OCI-LY7 (cell line): ENCODE measurements around the gene TBX2. TPM values are rescaled to one million over a fixed set of nuclear protein-coding genes. Genes with fewer than 3 reads are reported as not detected.

Experiments
- BruUV-seq: library from RNA; stranded (reverse); fragments of 400-500 nt; replicated peaks from 2 replicates; lab custom pipeline; 2021; lab: Mats Ljungman, UMichigan
- CTCF ChIA-PET: fragments of 300-600 bp; sonication (Branson Sonifier 250); formaldehyde crosslinking; loops from one replicate; lab custom pipeline; 2022; ENCODE audit warnings: antibody characterized with exemption; ENCODE audit not compliant: unreplicated experiment; lab: Charles Lee
- POLR2A ChIA-PET: fragments of 300-600 bp; sonication (Branson Sonifier 250); formaldehyde crosslinking; loops from one replicate; lab custom pipeline; 2022; ENCODE audit warnings: antibody characterized with exemption; lab: Charles Lee
- DNase-seq: peaks from one replicate; pipeline ENCODE4 v3.0.0-alpha.2; 2015; ENCODE audit warnings: low spot score
- H2AFZ ChIP-seq: fragments of 200-600 bp; sonication (generic), shearing (Covaris generic); 2 replicates; pipeline ENCODE4 v1.6.1; 2014; ENCODE audit warnings: mild to moderate bottlenecking, antibody characterized with exemption, low read length, moderate library complexity
- H3K27ac ChIP-seq: fragments of 200-600 bp; sonication (generic); 2 replicates; pipeline ENCODE4 v1.5.1; 2014; ENCODE audit warnings: mixed run types, low read depth, mild to moderate bottlenecking, moderate library complexity, low read length, inconsistent platforms; ENCODE audit not compliant: poor library complexity, severe bottlenecking
- H3K36me3 ChIP-seq: fragments of 200-600 bp; sonication (generic); 2 replicates; pipeline ENCODE4 v1.6.1; 2014; ENCODE audit warnings: mild to moderate bottlenecking, antibody characterized with exemption, low read length, moderate library complexity, mixed read lengths; ENCODE audit not compliant: insufficient read depth
- H3K4me1 ChIP-seq: fragments of 200-600 bp; sonication (generic); 2 replicates; pipeline ENCODE4 v1.5.1; 2014; ENCODE audit warnings: mild to moderate bottlenecking, low read length; ENCODE audit not compliant: insufficient read depth, poor library complexity, severe bottlenecking
- H3K4me2 ChIP-seq: fragments of 200-600 bp; sonication (generic); 2 replicates; pipeline ENCODE4 v1.6.1; 2014; ENCODE audit warnings: mild to moderate bottlenecking, low read length
- H3K4me3 ChIP-seq: fragments of 200-600 bp; sonication (generic); 2 replicates; pipeline ENCODE4 v1.5.1; 2014; ENCODE audit warnings: mild to moderate bottlenecking, low read depth, low read length; ENCODE audit not compliant: poor library complexity, severe bottlenecking
- H3K79me2 ChIP-seq: fragments of 200-600 bp; sonication (generic); 2 replicates; pipeline ENCODE4 v1.6.1; 2016; ENCODE audit warnings: low read depth, mild to moderate bottlenecking, low read length, moderate library complexity, mixed read lengths; ENCODE audit not compliant: insufficient read depth
- H3K9me2 ChIP-seq: fragments of 200-600 bp; sonication (generic); 2 replicates; pipeline ENCODE4 v1.6.1; 2016; ENCODE audit warnings: mild to moderate bottlenecking, low read length, mixed read lengths; ENCODE audit not compliant: insufficient read depth
- H3K9me3 ChIP-seq: fragments of 200-600 bp; sonication (generic); 2 replicates; pipeline ENCODE4 v1.6.1; 2014; ENCODE audit warnings: mild to moderate bottlenecking, mixed run types, low read length, mixed read lengths
- H4K20me1 ChIP-seq: fragments of 200-600 bp; sonication (generic); 2 replicates; pipeline ENCODE4 v1.6.1; 2014; ENCODE audit warnings: mild to moderate bottlenecking, antibody characterized with exemption, low read length, moderate library complexity, mixed read lengths; ENCODE audit not compliant: insufficient read depth
- CTCF ChIP-seq: fragments of 200-600 bp; sonication (generic); conservative IDR thresholded peaks from 2 replicates; pipeline ENCODE4 v1.5.1; 2014; ENCODE audit warnings: mild to moderate bottlenecking, antibody characterized with exemption, low read length, moderate library complexity, mixed read lengths
- EZH2phosphoT487 ChIP-seq: fragments of 200-600 bp; sonication (generic); IDR thresholded peaks from 2 replicates; pipeline ENCODE4 v1.6.1; 2018; ENCODE audit warnings: low read depth, borderline replicate concordance, mild to moderate bottlenecking, mixed run types, antibody characterized with exemption, low read length, moderate library complexity, mixed read lengths
- intact Hi-C: fragments of 100-400 bp; cut with micrococcal nuclease; formaldehyde crosslinking; loops from one replicate; pipeline ENCODE4 v1.10.0; 2022; ENCODE audit not compliant: unreplicated experiment
- total RNA-seq, 2 experiments: library from RNA; depleted of rRNA in 1 of 2; stranded (reverse); fragments of >200 nt in 1 of 2; shearing (Covaris generic) in 1 of 2; gene quantifications; 2 replicates each; pipeline ENCODE4 v1.2.3, GENCODE V29; 2014 to 2022

Gene TBX2
- total RNA-seq, 2 experiments from 2014 or later, result not detected

- Histone ChIP-seq H2AFZ (peak overlapping the region; percentile 28; the same call in 1 of the 2 replicates), H3K9me3 (no peaks in the 10 kb centered on the region), H3K27ac (no peak overlapping the region), H3K4me2 (peak overlapping the region; percentile 43; the same call in 1 of the 2 replicates), H3K4me1 (peaks cover 13% of the 10 kb centered on the region), H3K4me3 (no peak overlapping the region), H4K20me1 (no peaks in the 10 kb centered on the region), H3K36me3 (no peaks in the 10 kb centered on the region), H3K9me2 (no peaks in the 10 kb centered on the region), H3K79me2 (no peaks in the 10 kb centered on the region)
- no TSS peak for BruUV-seq
- ChIA-PET POLR2A (interaction anchor here (0.7 kb wide), 1 partner anchor 10 kb away, joined by 4 read pairs; no protein-coding TSS in a partner anchor), CTCF (interaction anchor here (0.7 to 1.0 kb wide), 2 partner anchors 45 to 117 kb away, joined by 3 read pairs; no protein-coding TSS in a partner anchor)
- peak; percentile 76 for DNase-seq
- TF ChIP-seq CTCF, result peak; percentile 91
- TF ChIP-seq EZH2phosphoT487, result no peak
- intact Hi-C loops, result loop anchor here (1.0 kb wide), 3 partner anchors 135 to 421 kb away; no protein-coding TSS in a partner anchor
These were observed 17.1 kb downstream of the TBX2 start for GRCh38 chr17:61416540-61417363.

DNA sequence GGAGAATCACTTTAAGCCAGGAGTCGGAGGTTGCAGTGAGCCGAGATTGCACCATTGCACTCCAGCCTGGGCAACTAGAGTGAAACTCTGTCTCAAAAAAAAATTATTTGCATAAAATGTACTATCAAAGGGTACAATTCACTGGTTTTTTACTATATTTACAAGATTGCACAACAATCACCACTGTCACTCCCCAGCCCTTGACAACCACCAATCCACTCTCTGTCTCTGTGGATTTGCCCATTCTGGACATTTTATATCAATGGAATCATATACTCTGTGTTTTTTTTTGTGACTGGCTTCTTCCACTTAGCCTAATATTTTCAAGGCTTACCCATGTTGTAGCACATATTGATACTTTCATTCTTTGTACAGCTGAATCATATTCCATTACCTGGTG, 18.8 kb downstream of the TBX2 start:
- DNase-seq, result no peak
- Histone ChIP-seq H3K9me3 (no peaks in the 10 kb centered on the region), H3K4me1 (peaks cover 8% of the 10 kb centered on the region), H3K4me2 (no peak overlapping the region), H3K4me3 (no peak overlapping the region), H3K9me2 (no peaks in the 10 kb centered on the region), H4K20me1 (no peaks in the 10 kb centered on the region), H3K27ac (no peak overlapping the region), H2AFZ (no peak overlapping the region), H3K79me2 (no peaks in the 10 kb centered on the region), H3K36me3 (no peaks in the 10 kb centered on the region)
- TF ChIP-seq CTCF, result no peak
- no peak for TF ChIP-seq EZH2phosphoT487
- CTCF ChIA-PET, result interaction anchor here (0.6 kb wide), 1 partner anchor 169 kb away, joined by 3 read pairs; no protein-coding TSS in a partner anchor
- POLR2A ChIA-PET, result interaction anchor here (0.6 kb wide), 1 partner anchor 55 kb away, joined by 4 read pairs; no protein-coding TSS in a partner anchor
- intact Hi-C loops, result no loop called here
- no TSS peak for BruUV-seq
